ENCODE measurements around the gene TMEM174. TPM values are rescaled to one million over a fixed set of nuclear protein-coding genes. Genes with fewer than 3 reads are reported as not detected.

Gene TMEM174
- total and polyA plus RNA-seq, 9 donors, result not detected

GRCh38 chr5:73221161-73221560 is 48.2 kb downstream of the TMEM174 start:
- Histone ChIP-seq H3K4me1 (ENCODE audit: insufficient read depth) (no peaks in the 10 kb centered on the region), H3K4me3 (no peak overlapping the region), H3K27ac (no peak overlapping the region), H3K36me3 (no peaks in the 10 kb centered on the region), H3K27me3 (no peaks in the 10 kb centered on the region), H3K9me3 (no peaks in the 10 kb centered on the region)
- DNase-seq, result no peak
- no peak for TF ChIP-seq EP300 (IDR thresholded peaks at IDR 0.05)
- no peak for TF ChIP-seq CTCF (IDR thresholded peaks at IDR 0.05)
- TF ChIP-seq POLR2A (IDR thresholded peaks at IDR 0.05), result no peak
- intact Hi-C loops (cut with DNase I), result loop anchor here in 1 of 4 donors (5.0 kb wide), 1 partner anchor 1086 kb away; no protein-coding TSS in a partner anchor
- WGBS, 3 donors, result 78 to 84% (median 79%) methylated on average over 1 of the region's 1 CpG

- TF ChIP-seq EP300 (IDR thresholded peaks at IDR 0.05), result no peak
- H3K36me3 ChIP-seq, result no peaks in the 10 kb centered on the region
- DNase-seq, result no peak
- H3K4me1 ChIP-seq (ENCODE audit: insufficient read depth), result no peaks in the 10 kb centered on the region
- H3K27me3 ChIP-seq, result no peaks in the 10 kb centered on the region
- H3K9me3 ChIP-seq, result no peaks in the 10 kb centered on the region
- no peak overlapping the region for H3K27ac ChIP-seq
- intact Hi-C loops (cut with DNase I), result loop anchor here in 1 of 4 donors (5.0 kb wide), 1 partner anchor 1086 kb away; no protein-coding TSS in a partner anchor
- no peak overlapping the region for H3K4me3 ChIP-seq
Observed at GRCh38 chr5:73221726-73222125, 48.7 kb downstream of the TMEM174 start.

GRCh38 chr5:73222173-73222572 is 49.2 kb downstream of the TMEM174 start:
- Histone ChIP-seq H3K27ac (no peak overlapping the region), H3K4me1 (ENCODE audit: insufficient read depth) (no peaks in the 10 kb centered on the region), H3K27me3 (no peaks in the 10 kb centered on the region), H3K9me3 (no peaks in the 10 kb centered on the region), H3K36me3 (no peaks in the 10 kb centered on the region), H3K4me3 (no peak overlapping the region)
- intact Hi-C loops (cut with DNase I), result loop anchor here in 1 of 4 donors (5.0 kb wide), 1 partner anchor 1085 kb away; no protein-coding TSS in a partner anchor
- TF ChIP-seq EP300 (IDR thresholded peaks at IDR 0.05) (no peak), CTCF (IDR thresholded peaks at IDR 0.05) (no peak), POLR2A (IDR thresholded peaks at IDR 0.05) (no peak)
- WGBS, 3 donors, result 28 to 39% (median 33%) methylated on average over 4 of the region's 4 CpGs
- no peak for DNase-seq

Other genes starting within 250 kb of the TMEM174 start
- 10 to 100 TPM; 25.2 to 34.4 (median 26.1) TPM for gene FCHO2, start 217.2 kb upstream of the TMEM174 start, total RNA-seq
- gene FCHO2, start 217.2 kb upstream of the TMEM174 start, polyA plus RNA-seq, result 10 to 100 TPM; 12.1 to 15.4 TPM
- not detected for gene TMEM171, start 52.6 kb upstream of the TMEM174 start, total RNA-seq
- under 1 TPM; 0.10 to 0.42 TPM for gene TMEM171, start 52.6 kb upstream of the TMEM174 start, polyA plus RNA-seq

Measured in ovary (tissue), 9 donors.